HG03196 (cell line): ENCODE results near the gene FIP1L1.
"Not testable (repeated sequence)": the region's sequence is repeated elsewhere in the genome, so short reads cannot be mapped to it uniquely, and the experiment has no call there.

Experiments
- ATAC-seq: cut with Tn5 transposase; IDR thresholded peaks from one replicate; pipeline ENCODE4 v1.9.1; 2021; ENCODE audit not compliant: unreplicated experiment

FIP1L1 gene

GRCh38 chr4:53376900-53377299, 541 bp upstream of the FIP1L1 start:
- ATAC-seq, result no peak

GRCh38 chr4:53378171-53378482, 686 bp downstream of the FIP1L1 start:
- ATAC-seq, result no peak

- no peak for ATAC-seq
Measured at GRCh38 chr4:53380221-53380620, 2.8 kb downstream of the FIP1L1 start.

GRCh38 chr4:53409479-53409878, 32.0 kb downstream of the FIP1L1 start:
- not testable (repeated sequence) for ATAC-seq

GRCh38 chr4:53419208-53419607, 41.8 kb downstream of the FIP1L1 start:
- no peak for ATAC-seq

GRCh38 chr4:53421791-53422190, 44.4 kb downstream of the FIP1L1 start:
- no peak for ATAC-seq

- ATAC-seq, result no peak
Measured at GRCh38 chr4:53422367-53422766, 44.9 kb downstream of the FIP1L1 start.

- ATAC-seq, result no peak
Measured at GRCh38 chr4:53424280-53424679, 46.8 kb downstream of the FIP1L1 start.

- ATAC-seq, result no peak
Measured at GRCh38 chr4:53427366-53427765, 49.9 kb downstream of the FIP1L1 start.

- no peak for ATAC-seq
Measured at GRCh38 chr4:53431052-53431451, 53.6 kb downstream of the FIP1L1 start.

GRCh38 chr4:53432528-53433424, 55.3 kb downstream of the FIP1L1 start:
- ATAC-seq, result no peak

- no peak for ATAC-seq
Measured at GRCh38 chr4:53436251-53436650, 58.8 kb downstream of the FIP1L1 start.

GRCh38 chr4:53441564-53441963, 64.1 kb downstream of the FIP1L1 start:
- ATAC-seq, result no peak

GRCh38 chr4:53444954-53445353, 67.5 kb downstream of the FIP1L1 start:
- no peak for ATAC-seq

- no peak for ATAC-seq
Measured at GRCh38 chr4:53450773-53451172, 73.3 kb downstream of the FIP1L1 start.

- no peak for ATAC-seq
Measured at GRCh38 chr4:53453385-53453784, 75.9 kb downstream of the FIP1L1 start.

- ATAC-seq, result no peak
Measured at GRCh38 chr4:53455766-53456165, 78.3 kb downstream of the FIP1L1 start.

GRCh38 chr4:53456178-53456577, 78.7 kb downstream of the FIP1L1 start:
- ATAC-seq, result no peak

- no peak for ATAC-seq
Measured at GRCh38 chr4:53459548-53459947, 82.1 kb downstream of the FIP1L1 start.

GRCh38 chr4:53461244-53461643, 83.8 kb downstream of the FIP1L1 start:
- no peak for ATAC-seq

GRCh38 chr4:53463340-53463739, 85.9 kb downstream of the FIP1L1 start:
- ATAC-seq, result no peak

- ATAC-seq, result no peak
Measured at GRCh38 chr4:53465281-53465680, 87.8 kb downstream of the FIP1L1 start.

GRCh38 chr4:53465891-53466290, 88.5 kb downstream of the FIP1L1 start:
- ATAC-seq, result no peak
